Epithelial cell of esophagus (primary cell): ENCODE results near the gene GALNS.
"Not testable (repeated sequence)": the region's sequence is repeated elsewhere in the genome, so short reads cannot be mapped to it uniquely, and the experiment has no call there.

ENCODE experiments used
- DNase-seq: peaks from one replicate; pipeline ENCODE4 v3.0.0; 2010; ENCODE audit warnings: low read depth
- H3K4me3 ChIP-seq: 2 replicates; pipeline ENCODE4 v1.5.1; 2011; ENCODE audit warnings: mild to moderate bottlenecking, low read length, control low read depth
- CTCF ChIP-seq: IDR thresholded peaks from 2 replicates; pipeline ENCODE4 v1.5.1; 2011; ENCODE audit warnings: low read depth, mild to moderate bottlenecking, low read length, control low read depth, inconsistent platforms; ENCODE audit not compliant: insufficient read depth; ENCODE audit errors: missing control alignments

GALNS gene

GRCh38 chr16:88894681-88895300 lies 38.0 kb upstream of the GALNS start:
- no peak for TF ChIP-seq CTCF
- no peak for DNase-seq
- no peak overlapping the region for H3K4me3 ChIP-seq

- DNase-seq, H3K4me3 ChIP-seq: not testable (repeated sequence)
Measured at GRCh38 chr16:88894266-88894665, 37.5 kb upstream of the GALNS start.

GRCh38 chr16:88893127-88893968 lies 36.6 kb upstream of the GALNS start:
- no peak overlapping the region for H3K4me3 ChIP-seq
- DNase-seq = no peak
- TF ChIP-seq CTCF = no peak

GRCh38 chr16:88892065-88892464 lies 35.3 kb upstream of the GALNS start:
- TF ChIP-seq CTCF = no peak
- DNase-seq = no peak
- no peak overlapping the region for H3K4me3 ChIP-seq

- H3K4me3 ChIP-seq = no peak overlapping the region
- DNase-seq = no peak
- TF ChIP-seq CTCF = no peak
Measured at GRCh38 chr16:88891083-88891482, 34.3 kb upstream of the GALNS start.

- H3K4me3 ChIP-seq, DNase-seq: not testable (repeated sequence)
Measured at GRCh38 chr16:88889702-88890352, 33.1 kb upstream of the GALNS start.

- H3K4me3 ChIP-seq = no peak overlapping the region
- no peak for TF ChIP-seq CTCF
- no peak for DNase-seq
Measured at GRCh38 chr16:88888461-88889387, 32.0 kb upstream of the GALNS start.
